HCT116 (cell line): ENCODE measurements around the gene ABHD14A.

Experiments used
- ATF3 ChIP-seq: IDR thresholded peaks from 2 replicates; pipeline ENCODE4 v1.6.1; 2012
- CTCF ChIP-seq, 3 experiments: fragments of 200-600 bp in 1 of 3; sonication (generic) in 1 of 3; IDR thresholded peaks in 2 of 3; conservative IDR thresholded peaks in 1 of 3; 2 replicates each; pipeline ENCODE4 v1.5.1; 2012 to 2017; ENCODE audit warnings: low read depth in 2 of 3, low read length in 2 of 3, antibody characterized with exemption in 1 of 3, borderline replicate concordance in 1 of 3, control low read depth in 1 of 3, mild to moderate bottlenecking in 1 of 3, mixed read lengths in 1 of 3, mixed run types in 1 of 3, moderate library complexity in 1 of 3; ENCODE audit not compliant: insufficient read depth in 1 of 3
- ELF1 ChIP-seq: IDR thresholded peaks from 2 replicates; pipeline ENCODE4 v1.6.1; 2012; ENCODE audit warnings: low read depth, borderline replicate concordance
- EZH2 ChIP-seq: fragments of 200-600 bp; sonication (generic); IDR thresholded peaks from 2 replicates; pipeline ENCODE4 v1.6.1; 2017; ENCODE audit warnings: antibody characterized with exemption, mixed run types
- MAX ChIP-seq: IDR thresholded peaks from 2 replicates; pipeline ENCODE4 v1.6.1; 2012
- POLR2A ChIP-seq: IDR thresholded peaks from 2 replicates; pipeline ENCODE4 v1.7.0; 2011; ENCODE audit warnings: borderline replicate concordance; ENCODE audit not compliant: insufficient read depth, insufficient read length; ENCODE audit errors: extremely low read depth
- POLR2AphosphoS5 ChIP-seq: IDR thresholded peaks from 2 replicates; pipeline ENCODE4 v1.6.1; 2011; ENCODE audit warnings: mild to moderate bottlenecking, low read depth, low read length, moderate library complexity
- ZNF274 ChIP-seq: fragments of 200-500 bp; sonication (Bioruptor generic); IDR thresholded peaks from 2 replicates; pipeline ENCODE4 v1.6.1; 2014; ENCODE audit warnings: mild to moderate bottlenecking, low read depth, low read length, inconsistent platforms

GRCh38 chr3:51938780-51939425 is 36.0 kb upstream of the ABHD14A start:
- TF ChIP-seq CTCF (IDR thresholded peaks at IDR 0.05 in 2 of 3, conservative IDR thresholded peaks at IDR 0.05 in 1 of 3; ENCODE audit: borderline replicate concordance in 1 of 3, insufficient read depth in 1 of 3, low read depth in 2 of 3, low read length in 2 of 3) (no peak), POLR2A (no peak), ZNF274 (no peak), POLR2AphosphoS5 (no peak), EZH2 (no peak), MAX (no peak), ELF1 (no peak), ATF3 (no peak)
